H1 (cell line): ENCODE measurements around the gene C12orf75. TPM values are rescaled to one million over a fixed set of nuclear protein-coding genes. Genes with fewer than 3 reads are reported as not detected.

Source experiments
- CTCF ChIA-PET: fragments of 300-600 bp; sonication (Branson Sonifier 250); formaldehyde crosslinking; loops from one replicate; lab custom pipeline; 2021; ENCODE audit not compliant: partially characterized antibody; lab: Charles Lee
- POLR2A ChIA-PET: fragments of 300-600 bp; sonication (Branson Sonifier 250); formaldehyde crosslinking; loops from one replicate; lab custom pipeline; 2021; ENCODE audit warnings: inconsistent platforms; ENCODE audit not compliant: partially characterized antibody; lab: Charles Lee
- DNase-seq, 2 experiments: peaks; one replicate each; pipeline versions ENCODE4 v3.0.0 to v3.0.0-alpha.2; 2010 to 2022; ENCODE audit warnings: low spot score in 2 of 2, low read depth in 1 of 2, mixed read lengths in 1 of 2
- FAIRE-seq: peaks from 2 replicates; lab custom pipeline; 2011; peaks lifted over from hg19 to GRCh38; lab: Jason Lieb, UNC
- H2AFZ ChIP-seq: 2 replicates; pipeline ENCODE4 v1.8.1; 2012; ENCODE audit warnings: low read length, inconsistent platforms
- H2AK5ac ChIP-seq: 2 replicates; pipeline ENCODE4 v1.6.1; 2013; ENCODE audit warnings: low read depth, low read length
- H2BK120ac ChIP-seq: replicated peaks from 2 replicates; pipeline ENCODE3; 2013; ENCODE audit warnings: low read depth, low read length, inconsistent platforms
- H2BK12ac ChIP-seq: 2 replicates; pipeline ENCODE4 v1.6.1; 2013; ENCODE audit warnings: low read depth, low read length
- H2BK15ac ChIP-seq: 2 replicates; pipeline ENCODE4 v1.6.1; 2013; ENCODE audit warnings: low read length
- H2BK20ac ChIP-seq: 2 replicates; pipeline ENCODE4 v1.6.1; 2013; ENCODE audit warnings: low read length
- H2BK5ac ChIP-seq: 2 replicates; pipeline ENCODE4 v1.6.1; 2013; ENCODE audit warnings: low read depth, low read length
- H3K14ac ChIP-seq: 2 replicates; pipeline ENCODE4 v1.6.1; 2013; ENCODE audit warnings: inconsistent platforms; ENCODE audit not compliant: insufficient read length
- H3K18ac ChIP-seq: 2 replicates; pipeline ENCODE4 v1.6.1; 2013; ENCODE audit warnings: low read length; ENCODE audit errors: extremely low read depth
- H3K23ac ChIP-seq: 2 replicates; pipeline ENCODE4 v1.6.1; 2013; ENCODE audit warnings: inconsistent platforms; ENCODE audit not compliant: insufficient read length
- H3K23me2 ChIP-seq: 2 replicates; pipeline ENCODE4 v1.6.1; 2013; ENCODE audit warnings: low read depth, low read length
- H3K27ac ChIP-seq: 2 replicates; pipeline ENCODE4 v1.6.1; 2011; ENCODE audit warnings: low read depth, low read length, inconsistent platforms
- H3K27me3 ChIP-seq, 4 experiments: replicated peaks in 1 of 4; 1 replicate in 1 of 4; 2 replicates in 3 of 4; pipeline versions ENCODE4 v1.6.1 to v1.8.1; 2011 to 2013; ENCODE audit warnings: low read length in 3 of 4, mild to moderate bottlenecking in 3 of 4, inconsistent platforms in 2 of 4, mixed read lengths in 2 of 4, moderate library complexity in 1 of 4; ENCODE audit not compliant: control insufficient read depth in 3 of 4, insufficient read depth in 3 of 4; ENCODE audit errors: extremely low read depth in 1 of 4
- H3K36me3 ChIP-seq, 4 experiments: 2 replicates each; pipeline versions ENCODE4 v1.6.1 to v1.8.1; 2011 to 2013; ENCODE audit warnings: mild to moderate bottlenecking in 4 of 4, low read length in 3 of 4, moderate library complexity in 2 of 4, control low read depth in 1 of 4, inconsistent platforms in 1 of 4; ENCODE audit not compliant: insufficient read depth in 4 of 4, control insufficient read depth in 2 of 4
- H3K4ac ChIP-seq: replicated peaks from 2 replicates; pipeline ENCODE3; 2013; ENCODE audit warnings: low read length, low read depth, mixed read lengths, inconsistent platforms; ENCODE audit not compliant: insufficient read length
- H3K4me1 ChIP-seq, 4 experiments: replicated peaks in 1 of 4; 1 replicate in 1 of 4; 2 replicates in 3 of 4; pipeline versions ENCODE4 v1.6.1 to v1.8.1; 2011 to 2013; ENCODE audit warnings: low read length in 3 of 4, inconsistent platforms in 2 of 4, mixed read lengths in 1 of 4; ENCODE audit not compliant: insufficient read depth in 4 of 4, control insufficient read depth in 3 of 4
- H3K4me2 ChIP-seq, 2 experiments: 2 replicates each; pipeline versions ENCODE4 v1.6.1 to v1.8.1; 2011 to 2013; ENCODE audit warnings: low read depth in 2 of 2, low read length in 2 of 2, control low read depth in 1 of 2, inconsistent platforms in 1 of 2, mild to moderate bottlenecking in 1 of 2; ENCODE audit not compliant: insufficient read depth in 1 of 2
- H3K4me3 ChIP-seq, 4 experiments: fragments of 200-600, 300-600 bp in 1 of 4; sonication (generic), shearing (Covaris generic), sonication (Bioruptor Twin) in 1 of 4; 2 replicates each; pipeline versions ENCODE4 v1.5.1 to v1.8.1; 2011 to 2016; ENCODE audit warnings: low read length in 4 of 4, low read depth in 3 of 4, control low read depth in 2 of 4, inconsistent platforms in 2 of 4, mild to moderate bottlenecking in 2 of 4, mixed read lengths in 1 of 4, moderate library complexity in 1 of 4; ENCODE audit not compliant: insufficient read depth in 2 of 4; ENCODE audit errors: extremely low read depth in 1 of 4
- H3K56ac ChIP-seq: replicated peaks from 2 replicates; pipeline ENCODE3; 2013; ENCODE audit warnings: low read depth, mild to moderate bottlenecking, mixed read lengths, low read length, inconsistent platforms; ENCODE audit not compliant: insufficient read length
- H3K79me1 ChIP-seq: 2 replicates; pipeline ENCODE4 v1.6.1; 2013; ENCODE audit warnings: low read depth, low read length, control low read depth
- H3K79me2 ChIP-seq, 2 experiments: 2 replicates each; pipeline versions ENCODE4 v1.6.1 to v1.8.1; 2012 to 2013; ENCODE audit warnings: low read length in 2 of 2, mild to moderate bottlenecking in 2 of 2, inconsistent platforms in 1 of 2; ENCODE audit not compliant: insufficient read depth in 2 of 2, control insufficient read depth in 1 of 2
- H3K9ac ChIP-seq, 4 experiments: replicated peaks in 1 of 4; 1 replicate in 1 of 4; 2 replicates in 3 of 4; pipeline versions ENCODE4 v1.6.1 to v1.8.1; 2011 to 2013; ENCODE audit warnings: low read depth in 3 of 4, low read length in 3 of 4, control low read depth in 2 of 4, mild to moderate bottlenecking in 2 of 4, moderate library complexity in 2 of 4, inconsistent platforms in 1 of 4; ENCODE audit errors: extremely low read depth in 1 of 4
- H3K9me3 ChIP-seq, 2 experiments: 2 replicates each; pipeline versions ENCODE4 v1.6.1 to v1.8.1; 2012 to 2013; ENCODE audit warnings: mild to moderate bottlenecking in 2 of 2, moderate library complexity in 2 of 2, control low read depth in 1 of 2, inconsistent platforms in 1 of 2, low read depth in 1 of 2, low read length in 1 of 2, mixed read lengths in 1 of 2; ENCODE audit not compliant: insufficient read depth in 2 of 2
- H4K20me1 ChIP-seq, 2 experiments: replicated peaks in 1 of 2; 2 replicates each; pipeline versions ENCODE3 to v1.8.1; 2011 to 2013; ENCODE audit warnings: inconsistent platforms in 2 of 2, low read length in 2 of 2, mild to moderate bottlenecking in 1 of 2; ENCODE audit not compliant: insufficient read depth in 2 of 2, control insufficient read depth in 1 of 2
- H4K5ac ChIP-seq: 2 replicates; pipeline ENCODE4 v1.6.1; 2013; ENCODE audit warnings: low read length, low read depth, mixed read lengths, inconsistent platforms; ENCODE audit not compliant: insufficient read length
- H4K8ac ChIP-seq: 2 replicates; pipeline ENCODE4 v1.8.0; 2013; ENCODE audit warnings: mild to moderate bottlenecking, moderate library complexity, low read length, inconsistent platforms; ENCODE audit not compliant: insufficient read depth; ENCODE audit errors: extremely low read depth
- H4K91ac ChIP-seq: replicated peaks from 2 replicates; pipeline ENCODE3; 2013; ENCODE audit warnings: low read length, mixed read lengths, inconsistent platforms; ENCODE audit not compliant: insufficient read length
- CEBPB ChIP-seq: IDR thresholded peaks from 2 replicates; pipeline ENCODE4 v1.6.1; 2012; ENCODE audit warnings: low read depth, low read length
- CHD1 ChIP-seq: IDR thresholded peaks from 2 replicates; pipeline ENCODE4 v1.6.1; 2012; ENCODE audit warnings: low read depth, low read length, improper control_type of control experiment
- EGR1 ChIP-seq: IDR thresholded peaks from 2 replicates; pipeline ENCODE4 v1.6.1; 2011; ENCODE audit warnings: low read depth, low read length, borderline replicate concordance
- RAD21 ChIP-seq, 2 experiments: IDR thresholded peaks in 1 of 2; conservative IDR thresholded peaks in 1 of 2; 2 replicates each; pipeline ENCODE4 v1.6.1; 2011; ENCODE audit warnings: low read depth in 2 of 2, low read length in 2 of 2, improper control_type of control experiment in 1 of 2, inconsistent platforms in 1 of 2, mild to moderate bottlenecking in 1 of 2, moderate library complexity in 1 of 2
- SIN3A ChIP-seq, 2 experiments: IDR thresholded peaks in 1 of 2; conservative IDR thresholded peaks in 1 of 2; 2 replicates each; pipeline ENCODE4 v1.6.1; 2011 to 2012; ENCODE audit warnings: low read length in 2 of 2, improper control_type of control experiment in 1 of 2, low read depth in 1 of 2, mild to moderate bottlenecking in 1 of 2
- SP2 ChIP-seq: IDR thresholded peaks from 2 replicates; pipeline ENCODE4 v1.6.1; 2012; ENCODE audit warnings: mild to moderate bottlenecking, low read length, inconsistent platforms
- TBP ChIP-seq: IDR thresholded peaks from 2 replicates; pipeline ENCODE4 v1.6.1; 2011; ENCODE audit warnings: low read depth, low read length, improper control_type of control experiment
- polyA plus RNA-seq, 7 experiments: library from polyadenylated mRNA; depleted of rRNA in 3 of 7; stranded (reverse) in 5 of 7; unstranded in 2 of 7; fragments of >200 nt in 5 of 7; fragments of 200-250 nt in 2 of 7; gene quantifications; 1 replicate in 5 of 7; 2 replicates in 1 of 7; 4 replicates in 1 of 7; pipeline versions ENCODE4 v1.2.1 to v1.2.3, GENCODE V29; 2011 to 2013; ENCODE audit warnings: missing spikeins in 2 of 7, mixed read lengths in 2 of 7
- total RNA-seq: library from RNA; stranded (reverse); fragmentation: NEBNext Ultra II Directional; extraction: Animal tissue kit (Norgen Biotek cat#: 25700); gene quantifications from 2 replicates; pipeline ENCODE4 v1.2.1, GENCODE V29; 2021

The C12orf75 gene
- total and polyA plus RNA-seq, 2 of the 8 experiments (the other 6 are each of a cell fraction or from before 2014, with no cell fraction given), result 26.4 to 41.2 TPM

DNA sequence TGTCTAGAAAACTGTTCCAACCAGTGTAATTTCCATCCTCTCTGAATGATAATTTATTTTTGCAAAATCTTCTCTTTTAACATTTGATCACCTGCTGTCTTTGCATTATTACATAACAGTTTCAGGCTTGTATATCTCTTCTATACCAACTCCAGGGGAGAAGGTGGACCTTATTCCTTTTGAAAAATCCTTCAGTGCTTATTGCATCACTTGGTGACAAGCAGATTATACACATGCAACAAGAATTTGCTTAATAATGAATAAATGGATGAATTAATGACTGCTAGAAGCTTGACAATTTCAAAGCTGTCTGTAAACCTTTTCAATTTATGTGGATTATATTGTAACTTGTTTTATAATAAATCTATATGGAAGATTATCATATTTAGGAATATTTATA is 37.3 kb upstream of the C12orf75 start:
- Histone ChIP-seq H3K9ac (no peak overlapping the region), H4K8ac (no peak overlapping the region), H3K23me2 (no peaks in the 10 kb centered on the region), H3K4me1 (peaks cover 0 to 9% (median 4%) of the 10 kb centered on the region in 4 experiments; a peak in 3 of 7 replicates), H3K56ac (no peak overlapping the region), H3K4me2 (no peak overlapping the region), H3K79me1 (no peaks in the 10 kb centered on the region), H3K79me2 (no peaks in the 10 kb centered on the region), H3K23ac (no peak overlapping the region), H3K4ac (no peak overlapping the region), H4K91ac (no peak overlapping the region), H2BK12ac (no peak overlapping the region), H3K36me3 (no peaks in the 10 kb centered on the region; a peak in 2 of 8 replicates), H2BK5ac (no peak overlapping the region), H2BK120ac (no peak overlapping the region), H4K20me1 (no peaks in the 10 kb centered on the region), H3K18ac (no peak overlapping the region), H2BK15ac (no peak overlapping the region), H3K9me3 (peaks cover 8% of the 10 kb centered on the region in 2 experiments), H3K14ac (no peak overlapping the region)
- CTCF ChIA-PET, result interaction anchor here (1.1 to 1.8 kb wide), 3 partner anchors 15 to 92 kb away, joined by 3 to 4 read pairs (median 4); no protein-coding TSS in a partner anchor
- FAIRE-seq (no peak), DNase-seq (no peak)
- POLR2A ChIA-PET, result no interaction called here
- TF ChIP-seq RAD21 (IDR thresholded peaks at IDR 0.05 in 1 of 2, conservative IDR thresholded peaks at IDR 0.05 in 1 of 2; ENCODE audit: low read depth in 2 of 2, low read length in 2 of 2), result no peak
- no peak for TF ChIP-seq TBP
- no peak for TF ChIP-seq CHD1
- TF ChIP-seq SIN3A (conservative IDR thresholded peaks at IDR 0.05 in 1 of 2, IDR thresholded peaks at IDR 0.05 in 1 of 2; ENCODE audit: low read depth in 1 of 2, low read length in 2 of 2), result no peak
- no peak for TF ChIP-seq SP2
- no peak for TF ChIP-seq EGR1
- TF ChIP-seq CEBPB, result no peak
- TF ChIP-seq, all 59 proteins: peak for 0
- H3K27me3 ChIP-seq, result no peaks in the 10 kb centered on the region
- H2BK20ac ChIP-seq, result no peak overlapping the region
- no peak overlapping the region for H4K5ac ChIP-seq
- H2AFZ ChIP-seq, result no peak overlapping the region
- no peak overlapping the region for H3K27ac ChIP-seq
- no peak overlapping the region for H3K4me3 ChIP-seq
- no peak overlapping the region for H2AK5ac ChIP-seq
